Central memory CD4-positive, alpha-beta T cell (primary cell): ENCODE data around the gene POGLUT3.

ENCODE experiments used
- DNase-seq: peaks from one replicate; pipeline ENCODE4 v3.0.0; 2022

Gene POGLUT3

DNA sequence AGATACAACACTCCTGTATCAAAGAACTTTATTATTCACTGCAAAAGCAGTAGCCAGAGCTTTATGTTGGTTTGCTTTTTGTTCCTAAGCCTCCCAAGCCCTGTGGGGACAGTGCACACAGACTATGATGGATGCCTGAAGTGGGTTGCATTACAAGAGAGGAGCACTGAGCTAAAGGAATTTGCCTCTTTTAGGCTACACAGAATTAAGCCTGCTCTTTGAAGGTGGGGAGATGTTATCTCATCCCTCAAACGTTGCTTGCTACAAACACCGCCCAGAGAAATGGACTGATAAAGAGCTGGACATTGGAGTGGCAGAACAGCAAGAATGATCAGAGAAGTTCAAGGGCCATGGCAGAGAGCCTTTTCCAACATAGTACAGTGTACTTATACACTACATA is 2.5 kb upstream of the POGLUT3 start:
- DNase-seq, result no peak

DNA sequence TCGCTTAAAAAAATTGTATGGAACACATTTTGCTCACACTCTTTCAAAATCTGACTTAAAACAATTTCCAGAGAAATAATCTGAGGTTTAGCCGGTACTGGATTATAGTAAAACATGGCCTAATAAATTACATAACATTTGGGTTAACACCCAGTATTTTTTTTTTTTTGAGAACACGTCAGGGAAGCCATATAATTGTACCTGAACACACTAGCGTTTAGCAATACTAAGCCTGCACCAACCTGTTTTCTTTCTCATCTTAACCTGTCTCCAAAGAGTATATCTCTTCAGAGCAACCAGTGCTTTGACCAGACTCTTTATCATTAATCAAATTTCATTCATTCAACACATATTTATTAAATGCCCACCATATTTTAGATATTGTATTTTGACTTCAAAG is 2.0 kb upstream of the POGLUT3 start:
- no peak for DNase-seq

DNA sequence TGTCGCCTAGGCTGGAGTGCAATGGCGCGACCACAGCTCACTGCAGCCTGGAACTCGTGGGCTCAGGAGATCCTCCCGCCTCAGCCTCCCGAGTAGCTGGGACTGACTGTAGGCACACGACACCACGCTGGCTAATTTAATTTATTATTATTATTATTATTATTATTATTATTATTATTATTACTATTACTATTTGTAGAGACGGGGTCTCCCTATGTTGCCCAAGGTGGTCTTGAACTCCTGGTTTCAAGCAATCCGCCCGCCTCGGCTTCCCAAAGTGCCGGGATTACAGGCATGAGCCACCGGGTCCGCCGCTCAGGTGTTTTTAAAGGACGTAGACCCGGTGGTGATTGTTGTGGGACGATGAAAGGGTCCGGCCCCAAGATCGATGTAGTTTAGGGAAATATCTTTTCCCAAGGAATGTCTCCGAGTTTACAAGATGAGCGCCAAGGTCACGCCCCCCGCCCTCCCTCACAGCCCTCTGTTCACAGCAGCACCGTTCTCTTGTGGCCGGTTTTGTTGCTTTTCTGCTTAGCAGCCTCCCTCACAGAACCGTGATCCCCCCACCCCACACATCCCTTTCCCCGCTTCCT is 728 bp upstream of the POGLUT3 start:
- no peak for DNase-seq

DNA sequence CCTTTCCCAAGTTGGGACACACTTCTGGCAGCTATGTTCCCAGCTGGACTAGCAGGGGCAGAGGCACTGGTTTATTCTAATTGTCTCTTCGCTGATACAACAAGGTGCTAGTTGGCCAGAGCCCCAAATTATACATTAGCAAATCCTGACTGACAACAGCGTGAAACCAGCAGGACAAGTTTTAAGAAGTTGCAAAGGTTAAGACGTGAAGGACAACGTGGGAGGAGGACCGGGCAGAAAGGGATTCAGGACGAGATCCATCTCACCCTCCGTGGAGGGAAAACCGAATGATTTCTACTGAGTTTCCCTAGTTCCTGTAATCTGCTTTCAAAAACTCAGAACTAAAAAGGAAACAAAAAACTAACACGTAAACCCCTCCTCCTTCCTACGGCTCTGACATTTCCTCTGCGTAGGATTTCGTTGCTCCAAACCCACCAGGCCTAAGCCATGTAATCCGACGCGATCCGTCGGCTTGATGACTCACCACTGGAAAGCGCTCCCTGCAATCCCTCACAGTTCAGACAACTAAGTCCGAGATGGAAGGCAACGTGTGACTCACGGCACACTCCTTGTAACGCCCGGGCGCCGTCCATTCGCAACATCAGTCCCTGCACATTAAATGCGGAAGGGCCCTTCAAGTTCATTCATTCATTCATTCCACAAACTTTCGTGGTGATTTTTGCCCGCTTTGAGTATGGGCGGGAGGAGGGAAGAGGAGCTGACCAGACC is 703 bp downstream of the POGLUT3 start:
- peak; percentile 75 for DNase-seq

DNA sequence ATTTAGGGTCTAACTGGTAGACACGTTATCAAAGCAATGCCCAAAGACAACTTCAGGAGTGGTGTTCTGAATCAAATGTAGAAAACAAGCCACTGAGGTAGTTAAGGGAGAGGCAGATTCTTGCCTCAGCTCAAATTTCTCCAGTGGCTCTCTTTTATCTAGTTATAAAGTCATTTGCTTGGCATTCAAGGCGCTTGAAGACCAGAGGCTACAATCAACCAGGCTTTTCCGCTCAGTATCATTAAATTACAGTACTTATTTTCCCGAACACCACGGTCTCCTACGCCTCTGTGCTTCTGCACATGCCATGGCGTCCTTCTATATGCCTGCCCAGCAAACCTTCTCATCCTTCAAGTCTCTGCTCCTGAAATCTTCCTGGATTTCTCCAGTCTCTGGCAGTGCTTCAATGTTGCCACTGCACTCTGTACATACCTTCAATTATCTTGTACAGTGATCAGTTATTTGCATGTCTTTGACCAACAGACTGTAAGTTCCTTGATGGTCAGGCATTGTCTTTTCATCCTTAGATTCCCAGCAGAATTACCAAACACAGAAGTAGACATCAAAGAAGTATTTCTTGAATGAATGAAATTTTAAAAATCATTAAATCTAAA is 1.4 kb downstream of the POGLUT3 start:
- DNase-seq, result no peak

DNA sequence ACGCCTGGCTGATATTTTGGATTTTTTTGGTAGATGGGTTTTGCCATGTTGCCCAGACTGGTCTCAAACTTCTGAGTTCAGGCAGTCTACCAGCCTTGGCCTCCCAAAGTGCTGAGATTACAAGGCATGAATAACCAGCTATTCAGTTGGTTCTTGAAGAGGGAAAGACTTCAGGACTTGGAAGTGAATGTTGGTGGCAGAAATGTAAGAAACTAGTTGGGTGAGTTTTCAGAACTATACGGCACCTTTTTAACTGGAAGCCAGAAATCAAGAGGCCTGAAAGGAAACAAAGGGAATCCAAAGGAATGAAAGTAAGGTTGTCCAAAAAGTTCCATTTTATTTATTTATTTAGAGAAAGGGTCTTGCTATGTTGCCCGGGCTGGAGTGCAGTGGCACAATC is 2.9 kb downstream of the POGLUT3 start:
- no peak for DNase-seq

DNA sequence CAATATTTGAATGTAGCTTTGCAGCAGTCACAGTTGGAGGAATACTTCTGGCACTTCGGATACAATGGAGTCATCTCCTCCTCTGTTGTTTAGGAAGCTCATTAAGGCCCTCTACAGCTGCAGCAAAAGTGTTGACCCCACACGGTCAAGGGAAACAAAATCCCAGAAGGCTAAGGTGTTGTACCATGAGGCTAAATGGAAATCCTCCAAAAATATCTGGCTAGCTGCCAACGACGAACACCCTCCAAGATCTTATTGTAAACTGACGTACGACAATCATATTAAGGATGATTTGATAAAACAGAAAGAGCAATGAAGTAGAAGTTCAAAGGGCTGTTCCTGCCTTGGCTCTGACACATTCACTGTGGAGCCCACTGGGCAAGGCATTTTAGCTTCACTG is 4.0 kb downstream of the POGLUT3 start:
- no peak for DNase-seq

DNA sequence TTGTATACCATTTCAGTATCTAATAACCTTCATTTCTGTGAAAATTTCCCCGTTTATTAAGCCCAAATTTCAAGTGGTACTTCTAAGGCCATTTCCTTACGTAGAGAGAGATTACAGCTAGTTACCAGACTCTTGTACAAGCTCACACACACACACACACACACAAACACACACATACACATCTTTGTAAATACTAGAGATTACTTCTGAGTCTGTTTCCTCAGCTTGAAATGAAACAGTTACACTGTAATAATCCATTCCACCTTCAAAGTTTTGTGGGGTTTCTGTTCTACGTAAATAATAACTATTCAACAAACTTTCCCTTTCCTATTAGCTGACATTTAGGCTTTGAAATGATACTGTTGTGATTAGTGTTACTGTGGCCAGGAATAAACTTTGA is 6.2 kb downstream of the POGLUT3 start:
- DNase-seq, result no peak

DNA sequence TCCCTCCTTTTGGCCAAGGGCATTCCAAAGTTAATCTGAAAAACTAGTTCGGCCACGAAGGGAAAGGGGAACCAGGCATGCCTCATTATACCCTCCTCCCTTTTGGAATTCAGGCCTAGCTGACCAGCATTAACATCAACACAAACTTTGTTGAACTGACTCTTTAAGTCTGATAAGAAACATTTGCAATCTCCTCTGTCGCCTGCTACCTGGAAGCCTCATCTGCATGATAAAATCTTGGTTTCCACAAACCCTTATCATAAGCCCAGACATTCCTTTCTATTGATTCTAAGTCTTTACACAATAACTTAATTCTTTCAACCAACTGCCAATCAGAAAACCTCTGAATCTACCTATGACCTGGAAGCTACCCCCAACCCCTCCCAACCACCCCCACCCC is 11.4 kb downstream of the POGLUT3 start:
- DNase-seq, result no peak

DNA sequence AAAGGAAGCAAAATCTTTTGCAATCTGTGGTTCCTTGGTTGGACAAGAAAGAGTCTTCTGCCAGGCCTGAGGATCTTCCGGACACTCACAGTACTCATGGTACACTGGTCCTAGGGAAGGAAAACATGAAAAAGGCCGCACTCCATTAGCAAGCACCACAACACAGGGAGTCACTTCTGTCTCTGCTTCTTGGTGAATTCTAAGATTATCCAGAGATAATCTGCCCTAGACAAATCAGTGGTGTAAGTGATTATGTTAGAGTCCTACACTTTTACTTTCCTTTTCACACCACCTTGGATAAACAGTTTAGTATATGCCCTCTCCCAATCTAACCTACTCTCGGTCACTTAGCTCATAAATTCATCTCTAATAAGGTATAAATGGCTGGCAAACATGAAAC is 11.9 kb downstream of the POGLUT3 start:
- no peak for DNase-seq

DNA sequence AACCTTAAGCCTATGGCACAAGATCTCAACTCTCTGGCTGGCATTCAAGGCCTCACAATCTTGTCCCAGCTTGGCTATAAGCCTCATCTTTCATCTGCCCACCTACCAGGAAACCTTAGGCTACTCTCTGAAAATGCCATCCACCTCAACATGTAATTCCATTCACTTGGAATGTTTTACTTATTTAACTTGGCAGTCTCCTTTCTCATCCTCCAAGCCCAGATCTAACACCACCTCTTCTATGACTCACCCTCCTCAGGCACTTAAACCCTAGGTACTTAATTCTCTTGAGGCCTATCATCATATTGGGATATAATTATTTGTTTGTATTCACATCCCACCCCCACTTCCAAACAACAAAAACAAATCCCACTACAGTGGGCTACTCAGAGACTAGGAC is 15.0 kb downstream of the POGLUT3 start:
- no peak for DNase-seq

DNA sequence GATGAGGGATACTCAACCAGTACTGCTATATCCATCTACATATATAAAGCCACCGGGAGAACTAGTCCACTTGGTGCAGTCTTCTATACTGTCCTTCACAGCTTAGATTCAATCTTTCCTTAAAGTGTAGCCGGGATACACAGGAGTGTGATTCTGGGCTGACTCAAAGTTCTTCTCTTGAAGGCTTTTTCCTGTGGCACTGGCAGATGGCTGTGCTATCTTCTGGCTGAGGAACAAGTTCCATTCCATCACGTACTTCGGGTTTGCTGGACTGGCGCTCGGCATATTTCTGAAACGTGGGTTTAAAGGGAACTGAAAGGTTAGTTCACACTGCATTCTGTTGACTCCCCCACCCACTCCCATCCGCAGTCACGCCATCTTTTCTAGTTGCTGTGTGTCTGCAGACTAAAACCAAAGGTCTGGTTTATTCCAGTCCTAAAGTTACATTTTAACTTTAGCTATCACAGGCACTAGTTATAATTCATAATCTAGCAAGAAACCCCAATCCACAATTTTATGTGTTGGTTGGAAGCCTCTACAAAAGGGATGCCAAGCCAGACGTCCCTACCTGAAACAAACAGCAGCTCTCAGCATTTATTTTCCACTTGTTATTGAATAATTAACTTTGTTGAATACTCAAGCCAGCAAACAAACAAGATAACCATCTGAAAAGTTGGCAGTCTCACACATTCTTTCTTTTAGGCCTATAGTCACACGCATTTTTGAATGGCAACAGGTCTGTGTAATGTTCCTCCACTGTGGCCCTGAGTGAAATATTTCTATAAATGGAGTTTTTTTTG is 23.3 kb downstream of the POGLUT3 start:
- no peak for DNase-seq

DNA sequence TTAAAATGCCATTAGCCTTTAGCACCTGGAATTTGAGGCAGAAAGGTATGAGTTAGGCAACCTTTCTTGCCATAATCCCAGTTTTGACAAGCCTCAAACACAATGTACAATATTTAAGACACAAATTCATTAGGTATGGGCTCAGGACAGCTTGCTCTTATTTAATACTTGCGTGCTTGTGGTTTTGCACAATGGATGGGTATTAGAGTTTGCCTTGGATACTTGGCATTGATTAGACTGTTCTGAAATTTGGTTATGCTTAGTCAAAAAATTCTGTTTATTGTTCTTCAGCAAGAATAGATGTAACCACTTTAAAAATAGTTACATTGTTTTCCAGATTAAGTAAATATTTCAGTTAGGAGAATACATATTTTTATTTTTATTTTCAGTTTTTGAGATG is 25.5 kb downstream of the POGLUT3 start:
- no peak for DNase-seq

DNA sequence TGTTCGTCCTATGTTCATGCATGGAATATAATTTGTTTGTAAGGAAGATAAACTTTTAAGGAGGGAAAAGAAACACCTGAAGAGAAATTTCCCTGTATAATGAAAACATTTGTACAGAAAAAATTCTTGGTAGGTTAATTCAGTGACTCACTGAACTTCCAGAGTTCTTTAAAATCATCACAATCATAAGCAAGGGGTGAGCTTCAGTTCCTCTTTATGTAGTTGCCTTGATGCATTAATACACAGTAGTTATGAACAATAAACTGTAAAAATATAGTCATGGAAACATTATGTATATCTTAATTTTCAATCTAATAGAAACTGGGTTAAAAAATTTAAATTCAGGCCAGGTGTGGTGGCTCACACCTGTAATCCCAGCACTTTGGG is 29.7 kb downstream of the POGLUT3 start:
- no peak for DNase-seq

DNA sequence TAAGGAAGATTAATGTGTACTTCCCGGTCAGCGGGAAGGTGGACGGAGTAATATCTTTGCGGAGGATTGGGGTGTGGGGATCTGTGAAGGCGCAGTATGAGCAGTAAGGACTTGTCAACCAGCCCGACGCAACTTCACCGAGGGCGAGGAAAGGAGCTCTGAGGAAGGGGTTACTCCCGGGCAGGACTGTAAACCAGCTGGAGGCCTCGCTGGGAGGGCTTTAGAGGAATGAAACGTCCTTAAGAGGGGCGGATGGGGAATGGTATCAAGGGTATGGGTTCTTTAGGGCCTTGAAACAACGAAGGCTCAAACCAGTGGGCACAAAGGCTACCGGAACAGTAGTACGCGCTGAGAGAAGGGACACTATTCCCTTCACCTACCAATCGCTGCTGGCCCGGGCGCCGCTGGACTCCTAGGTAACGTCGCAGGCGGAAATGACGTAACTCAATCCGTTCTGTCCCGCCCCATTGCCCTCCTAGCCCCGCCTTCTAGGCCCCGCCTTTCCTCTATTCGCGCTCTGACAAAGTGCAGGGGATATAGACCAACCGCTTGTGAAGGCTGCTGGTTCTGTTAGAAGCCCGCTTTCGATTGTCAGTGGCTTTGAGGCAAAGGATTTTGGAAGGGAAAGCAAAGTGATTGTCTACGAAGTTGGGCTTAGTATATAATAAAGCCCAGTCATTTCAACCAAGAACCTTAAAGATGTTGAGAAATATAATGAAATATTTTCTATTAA is 30.9 kb downstream of the POGLUT3 start, which contains the start of gene C11orf65:
Gene C11orf65, minus strand, starts transcription at position 439 of the 733 bp plus-strand sequence. CDS start 5,970 bp downstream, outside the sequence.
- DNase-seq, result peak; percentile 96

DNA sequence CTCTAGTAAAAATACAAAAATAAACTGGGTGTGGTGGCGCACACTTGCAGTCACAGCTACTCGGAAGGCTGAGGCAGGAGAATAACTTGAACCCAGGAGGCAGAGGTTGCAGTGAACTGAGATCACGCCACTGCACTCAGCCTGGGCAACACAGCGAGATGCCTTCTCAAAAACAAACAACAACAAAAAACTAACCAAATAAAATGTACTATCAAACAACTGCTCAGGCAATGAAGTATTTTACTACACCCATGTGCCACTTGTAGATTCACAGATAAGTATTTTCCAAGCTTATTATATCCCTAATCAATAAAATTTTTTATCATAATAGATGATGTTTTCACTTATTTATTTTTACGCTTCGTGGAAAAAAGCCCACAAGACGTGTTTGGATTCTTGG is 31.8 kb downstream of the POGLUT3 start:
- peak; percentile 1 for DNase-seq

DNA sequence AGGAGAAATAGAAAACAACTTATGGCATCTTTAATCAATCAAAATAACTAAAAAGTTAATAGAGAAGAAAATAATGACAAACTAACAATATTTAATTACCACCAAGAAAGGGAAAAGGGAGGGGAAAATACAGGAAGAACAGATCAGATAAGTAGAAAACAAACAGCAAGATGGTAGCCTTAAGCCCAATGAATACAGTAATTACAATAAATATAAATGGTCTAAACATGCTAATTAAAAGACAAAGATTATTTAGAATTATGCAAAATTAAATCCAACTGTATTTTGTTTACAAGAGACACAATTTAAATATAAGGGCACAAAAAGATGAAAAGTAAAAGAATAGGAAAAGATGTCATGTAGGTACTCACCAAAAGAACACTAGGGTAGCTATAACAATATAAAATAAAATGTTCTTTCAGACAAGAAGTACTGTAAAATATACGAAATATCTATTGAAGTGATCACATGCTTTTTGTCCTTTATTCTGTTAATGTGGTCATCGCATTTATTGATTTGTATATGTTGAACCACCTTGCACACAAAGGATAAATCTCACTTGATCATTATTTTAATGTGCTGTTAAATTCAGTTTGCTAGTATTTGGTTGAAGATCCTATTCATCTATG is 44.9 kb downstream of the POGLUT3 start:
- no peak for DNase-seq
